DND-41 (cell line): Measurements from ENCODE around the gene ZNF394.

ENCODE experiments used
- ATAC-seq: fragments of 200-7000 bp; cut with Tn5 transposase; 3 replicates; pipeline ENCODE4 v1.9.1; 2021; ENCODE audit warnings: low read depth; ENCODE audit not compliant: insufficient read depth
- DNase-seq: peaks from one replicate; pipeline ENCODE4 v3.0.0-alpha.2; 2020
- H2AFZ ChIP-seq: 2 replicates; pipeline ENCODE4 v1.6.0; 2012; ENCODE audit warnings: low read depth, low read length
- H3K27ac ChIP-seq: 2 replicates; pipeline ENCODE4 v1.5.1; 2012; ENCODE audit warnings: low read length, inconsistent platforms
- H3K27me3 ChIP-seq: fragments of 200-600 bp; sonication (generic); 2 replicates; pipeline ENCODE4 v1.6.0; 2012; ENCODE audit warnings: low read length, mild to moderate bottlenecking, inconsistent platforms; ENCODE audit not compliant: insufficient read depth, poor library complexity
- H3K36me3 ChIP-seq: 2 replicates; pipeline ENCODE4 v1.5.1; 2012; ENCODE audit warnings: low read length, inconsistent platforms; ENCODE audit not compliant: insufficient read depth
- H3K4me1 ChIP-seq: 2 replicates; pipeline ENCODE4 v1.5.1; 2012; ENCODE audit warnings: mild to moderate bottlenecking, low read length; ENCODE audit not compliant: insufficient read depth
- H3K4me2 ChIP-seq: 2 replicates; pipeline ENCODE4 v1.6.0; 2012; ENCODE audit warnings: mild to moderate bottlenecking, moderate library complexity, low read length, inconsistent platforms; ENCODE audit not compliant: insufficient read depth
- H3K4me3 ChIP-seq, 2 experiments: fragments of 200-600 bp in 1 of 2; shearing (Covaris generic) in 1 of 2; 2 replicates each; pipeline ENCODE4 v1.5.1; 2012 to 2016; ENCODE audit warnings: inconsistent platforms in 2 of 2, low read length in 2 of 2, mild to moderate bottlenecking in 2 of 2, low read depth in 1 of 2, moderate library complexity in 1 of 2
- H3K79me2 ChIP-seq: 2 replicates; pipeline ENCODE4 v1.6.0; 2012; ENCODE audit warnings: low read length, inconsistent platforms; ENCODE audit not compliant: insufficient read depth
- H3K9ac ChIP-seq: 2 replicates; pipeline ENCODE4 v1.6.0; 2012; ENCODE audit warnings: low read depth, mild to moderate bottlenecking, inconsistent platforms, low read length, moderate library complexity
- H3K9me3 ChIP-seq: 2 replicates; pipeline ENCODE4 v1.5.1; 2012; ENCODE audit warnings: low read length, moderate library complexity, mild to moderate bottlenecking, inconsistent platforms; ENCODE audit not compliant: insufficient read depth, severe bottlenecking
- H4K20me1 ChIP-seq: 2 replicates; pipeline ENCODE4 v1.6.0; 2012; ENCODE audit warnings: low read length; ENCODE audit not compliant: insufficient read depth
- CTCF ChIP-seq: IDR thresholded peaks from 2 replicates; pipeline ENCODE4 v1.5.1; 2012; ENCODE audit warnings: borderline replicate concordance, low read length, moderate library complexity, mild to moderate bottlenecking; ENCODE audit not compliant: poor library complexity, severe bottlenecking; ENCODE audit errors: extremely low read depth
- EZH2 ChIP-seq: IDR thresholded peaks from 3 replicates; pipeline ENCODE4 v1.6.1; 2012; ENCODE audit warnings: borderline replicate concordance, low read depth, mild to moderate bottlenecking, moderate library complexity, low read length, inconsistent platforms; ENCODE audit not compliant: severe bottlenecking

ZNF394 gene

GRCh38 chr7:99543081-99543671 is 43.1 kb upstream of the ZNF394 start:
- Histone ChIP-seq H2AFZ (no peak overlapping the region), H3K36me3 (peaks cover 11% of the 10 kb centered on the region), H4K20me1 (no peaks in the 10 kb centered on the region), H3K9me3 (peaks cover 6% of the 10 kb centered on the region), H3K79me2 (no peaks in the 10 kb centered on the region), H3K4me1 (no peaks in the 10 kb centered on the region), H3K4me3 (no peak overlapping the region), H3K4me2 (no peak overlapping the region), H3K27ac (no peak overlapping the region), H3K27me3 (no peaks in the 10 kb centered on the region), H3K9ac (no peak overlapping the region)
- ATAC-seq: no peak
- DNase-seq: no peak
- TF ChIP-seq CTCF (no peak), EZH2 (no peak)

- Histone ChIP-seq H3K79me2 (no peaks in the 10 kb centered on the region), H3K4me2 (no peak overlapping the region), H3K4me3 (no peak overlapping the region), H3K27ac (no peak overlapping the region), H3K9ac (no peak overlapping the region), H3K9me3 (peaks cover 6% of the 10 kb centered on the region), H2AFZ (no peak overlapping the region), H3K27me3 (no peaks in the 10 kb centered on the region), H3K36me3 (peaks cover under 1% of the 10 kb centered on the region; the same call in 1 of the 2 replicates), H4K20me1 (no peaks in the 10 kb centered on the region), H3K4me1 (no peaks in the 10 kb centered on the region)
- ATAC-seq (no peak), DNase-seq (no peak)
- TF ChIP-seq EZH2 (no peak), CTCF (no peak)
Observed at GRCh38 chr7:99541212-99541611, 41.1 kb upstream of the ZNF394 start.

- H3K4me3 ChIP-seq: no peak overlapping the region
- H2AFZ ChIP-seq: no peak overlapping the region
- no peaks in the 10 kb centered on the region for H3K36me3 ChIP-seq
- no peak overlapping the region for H3K9ac ChIP-seq
- H3K9me3 ChIP-seq: peaks cover 6% of the 10 kb centered on the region
- TF ChIP-seq CTCF (no peak), EZH2 (no peak)
- no peaks in the 10 kb centered on the region for H4K20me1 ChIP-seq
- DNase-seq: no peak
- H3K4me2 ChIP-seq: no peak overlapping the region
- H3K27me3 ChIP-seq: no peaks in the 10 kb centered on the region
- H3K79me2 ChIP-seq: no peaks in the 10 kb centered on the region
- no peaks in the 10 kb centered on the region for H3K4me1 ChIP-seq
- no peak overlapping the region for H3K27ac ChIP-seq
- no peak for ATAC-seq
Observed at GRCh38 chr7:99540542-99540941, 40.5 kb upstream of the ZNF394 start.
